Activated T-cell treated with anti-CD3 and anti-CD28 coated beads for 24 hours (primary cell): ENCODE results near the gene ABCA4.
"Not testable (repeated sequence)": the region's sequence is repeated elsewhere in the genome, so short reads cannot be mapped to it uniquely, and the experiment has no call there.

Experiments used
- DNase-seq: peaks from one replicate; pipeline ENCODE4 v3.0.0-alpha.2; 2020; ENCODE audit warnings: low read depth

Gene ABCA4

DNA sequence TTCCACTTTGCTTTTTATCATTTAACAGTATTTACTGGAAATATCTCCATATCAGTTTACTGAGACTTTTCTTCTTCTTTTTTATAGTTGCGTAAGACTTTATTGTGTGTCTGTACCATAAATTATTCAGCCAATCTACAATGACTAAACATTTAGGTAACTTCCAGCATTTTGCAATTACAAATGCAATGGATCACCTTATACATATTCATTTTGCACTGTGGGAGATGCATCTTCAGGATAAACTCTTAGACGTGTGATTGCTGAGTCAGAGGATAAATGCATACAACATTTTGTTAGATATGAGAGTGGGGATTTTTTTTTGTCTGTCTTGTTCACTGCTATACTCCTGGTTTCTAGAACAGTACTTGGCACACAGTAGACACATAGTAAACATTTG lies 116.0 kb downstream of the ABCA4 start:
- no peak for DNase-seq

- DNase-seq, result no peak
Measured at GRCh38 chr1:94002046-94002787, 118.7 kb downstream of the ABCA4 start.

GRCh38 chr1:94001397-94002045 lies 119.4 kb downstream of the ABCA4 start:
- no peak for DNase-seq

DNA sequence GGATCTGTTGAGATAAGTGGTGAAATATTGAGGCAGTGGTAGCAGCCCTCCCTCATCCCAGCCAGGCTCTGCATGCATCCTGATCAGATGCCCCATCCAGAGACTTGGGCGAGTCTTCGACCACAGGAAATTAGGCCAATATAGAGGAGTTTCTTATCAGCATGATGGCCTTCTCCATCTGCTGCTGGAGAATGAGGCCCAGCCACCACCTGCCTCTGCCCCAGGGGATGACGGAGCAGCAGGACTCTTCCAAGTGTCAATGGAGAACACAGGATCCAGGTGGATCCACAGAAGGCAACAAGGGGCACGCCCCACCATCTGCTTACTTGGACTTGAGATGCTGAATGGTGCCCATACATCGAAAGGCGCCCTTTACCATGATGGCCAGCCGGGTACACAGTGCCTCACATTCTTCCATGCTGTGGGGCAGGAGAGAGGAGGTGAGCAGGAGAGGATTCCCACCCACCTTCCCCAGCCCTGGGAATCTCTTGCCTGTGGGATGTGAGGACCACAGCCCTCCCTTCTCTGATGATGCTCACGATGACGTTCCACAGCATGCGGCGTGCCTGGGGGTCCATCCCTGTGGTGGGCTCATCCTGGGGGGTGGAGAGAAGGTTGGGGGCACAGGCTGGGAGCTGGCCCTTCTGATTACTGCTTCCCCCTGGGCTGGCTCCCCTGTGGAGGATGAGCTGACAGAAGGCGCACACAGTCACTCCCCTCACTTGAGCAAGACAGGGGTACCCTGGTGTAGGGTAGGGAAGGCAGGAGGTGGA lies 120.3 kb downstream of the ABCA4 start:
- DNase-seq, result no peak

DNA sequence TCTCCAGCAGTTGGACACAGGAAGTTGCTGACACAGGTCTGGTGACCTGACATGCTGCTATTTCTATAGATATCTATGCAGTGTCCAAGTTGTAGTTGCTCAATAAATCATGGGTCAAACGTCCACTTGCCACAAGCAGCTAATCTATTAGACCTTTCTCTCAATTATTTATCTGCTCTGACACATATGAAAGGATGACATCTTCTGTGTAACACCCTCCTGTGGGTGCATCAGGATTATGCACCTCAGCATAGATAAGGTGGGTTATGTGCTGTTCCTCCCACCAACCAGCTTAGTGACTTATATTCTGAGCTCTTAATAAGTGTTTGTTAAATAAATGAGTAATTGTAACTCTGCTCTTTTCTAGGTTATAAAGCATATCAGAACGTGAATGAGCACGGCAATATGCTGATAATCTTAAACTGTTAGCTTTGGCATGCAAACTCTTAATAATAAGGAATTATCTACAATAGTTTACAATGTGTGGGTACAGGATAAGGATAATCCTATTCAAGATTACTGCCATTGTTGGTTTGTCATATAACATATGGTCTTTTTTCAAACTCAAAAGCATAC lies 121.0 kb downstream of the ABCA4 start:
- no peak for DNase-seq

DNA sequence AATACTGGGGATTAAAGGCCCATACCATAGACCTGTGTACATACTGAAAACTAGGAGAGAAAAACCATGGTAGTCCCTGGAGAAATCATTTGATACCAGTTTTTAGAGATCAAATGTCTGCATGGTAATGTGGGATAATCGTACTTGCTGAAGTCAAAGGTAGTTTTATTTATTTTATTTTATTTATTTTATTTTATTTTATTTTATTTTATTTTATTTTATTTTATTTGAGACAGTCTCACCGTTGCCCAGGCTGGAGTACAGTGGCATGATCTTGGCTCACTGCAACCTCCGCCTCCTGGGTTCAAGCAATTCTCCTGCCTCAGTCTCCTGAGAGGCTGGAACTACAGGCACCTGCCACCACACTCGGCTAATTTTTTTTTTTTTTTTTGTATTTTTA lies 122.4 kb downstream of the ABCA4 start:
- DNase-seq, result not testable (repeated sequence)

DNA sequence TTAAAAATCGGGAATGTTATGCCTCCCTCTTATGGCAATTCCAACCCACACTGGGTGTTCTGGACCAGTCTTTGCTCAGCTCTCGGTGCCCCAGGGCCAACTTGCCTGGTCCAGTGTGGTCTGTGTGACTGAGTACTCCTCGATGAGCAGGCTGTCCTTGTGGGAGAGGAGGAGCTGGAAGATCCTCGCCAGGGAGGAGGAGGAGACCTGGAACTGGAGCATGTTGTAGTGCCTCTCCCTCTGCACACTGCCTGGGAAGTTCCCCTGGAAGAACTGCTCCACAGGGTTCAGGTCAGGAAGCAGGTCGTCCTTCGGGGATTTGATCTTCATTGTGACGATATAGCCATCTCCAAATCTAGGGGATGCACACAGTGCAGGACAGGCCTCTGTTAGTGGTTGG lies 123.2 kb downstream of the ABCA4 start:
- DNase-seq, result no peak

- DNase-seq, result no peak
Measured at GRCh38 chr1:93995837-93996536, 125.0 kb downstream of the ABCA4 start.

GRCh38 chr1:93993731-93994130 lies 127.2 kb downstream of the ABCA4 start:
- DNase-seq, result no peak

DNA sequence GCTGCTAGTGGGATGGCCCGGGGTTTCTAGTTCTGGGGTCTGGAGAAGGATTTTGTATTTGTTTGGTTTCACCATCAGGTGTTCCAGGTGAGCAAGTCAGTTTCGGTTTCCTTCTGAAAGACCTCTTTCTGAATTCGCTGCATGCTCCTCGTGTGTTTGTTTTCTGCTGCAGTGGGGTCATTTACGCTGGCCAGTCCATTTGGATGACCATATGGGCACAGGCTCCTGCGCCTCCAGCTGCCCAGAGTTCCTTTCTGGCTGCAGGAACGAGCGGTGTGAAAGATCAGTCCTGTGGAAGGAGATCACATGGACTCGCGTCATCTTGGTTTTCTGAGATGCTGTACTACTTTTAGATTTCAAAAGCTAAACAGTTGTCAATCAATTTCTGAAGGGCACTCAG lies 128.0 kb downstream of the ABCA4 start:
- DNase-seq, result no peak

- no peak for DNase-seq
Measured at GRCh38 chr1:93992190-93992589, 128.8 kb downstream of the ABCA4 start.

- DNase-seq, result no peak
Measured at GRCh38 chr1:93991271-93991670, 129.7 kb downstream of the ABCA4 start.

GRCh38 chr1:93990477-93990876 lies 130.5 kb downstream of the ABCA4 start:
- DNase-seq, result not testable (repeated sequence)

DNA sequence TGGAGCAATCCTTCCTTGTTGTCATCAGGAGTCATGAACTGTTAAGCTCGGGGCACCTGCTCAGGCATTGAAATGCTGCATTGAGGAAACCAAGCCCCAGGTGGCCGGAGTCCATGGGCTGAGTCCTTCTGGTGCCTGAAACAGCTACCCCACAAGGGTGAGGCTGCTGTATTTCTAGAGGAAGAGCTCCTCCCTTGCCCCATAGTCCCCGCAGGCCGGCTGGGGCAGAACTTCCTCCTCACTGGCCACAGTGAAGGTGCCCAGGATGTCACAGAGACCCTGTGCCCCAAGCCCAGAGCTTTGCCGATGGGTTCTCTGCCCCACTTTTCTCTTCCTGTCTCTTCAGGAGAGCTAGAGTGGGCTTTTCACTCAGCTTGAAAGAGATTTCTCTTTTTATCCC lies 130.9 kb downstream of the ABCA4 start:
- DNase-seq, result no peak

GRCh38 chr1:93989601-93990000 lies 131.3 kb downstream of the ABCA4 start:
- no peak for DNase-seq

DNA sequence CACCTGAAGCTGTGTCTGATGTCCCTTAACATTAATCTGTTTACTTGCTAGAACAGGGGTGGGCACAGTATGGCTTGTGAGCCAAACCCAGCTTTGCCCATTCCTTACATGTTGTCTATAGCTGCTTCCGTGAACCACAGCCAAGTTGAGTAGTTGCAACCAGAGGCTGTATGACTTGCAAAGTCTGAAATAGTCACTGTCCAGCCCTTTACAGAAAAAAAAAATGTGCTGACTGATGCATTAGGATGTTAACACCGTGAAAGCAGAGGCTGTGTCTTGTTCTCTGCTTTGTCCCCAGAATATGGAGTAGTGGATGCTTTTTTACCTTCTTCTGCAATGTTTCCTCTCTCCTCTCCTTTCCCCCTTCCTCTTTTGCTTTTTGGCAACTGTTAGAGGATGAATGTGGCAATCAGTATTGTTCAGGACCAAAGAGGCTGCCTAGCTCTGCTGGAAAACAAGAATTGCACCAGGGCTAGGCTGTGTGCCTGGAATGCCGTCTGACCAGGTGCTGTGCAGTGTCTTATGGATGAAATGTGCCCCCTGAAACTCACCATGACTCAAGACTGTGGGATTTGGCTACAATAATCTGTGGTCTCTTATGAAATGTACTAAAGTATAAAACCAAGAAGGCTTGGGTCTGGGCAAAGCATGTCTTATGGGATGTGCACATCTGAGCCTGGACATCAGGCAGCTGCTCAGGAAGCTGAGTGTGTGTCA lies 132.2 kb downstream of the ABCA4 start:
- no peak for DNase-seq

DNA sequence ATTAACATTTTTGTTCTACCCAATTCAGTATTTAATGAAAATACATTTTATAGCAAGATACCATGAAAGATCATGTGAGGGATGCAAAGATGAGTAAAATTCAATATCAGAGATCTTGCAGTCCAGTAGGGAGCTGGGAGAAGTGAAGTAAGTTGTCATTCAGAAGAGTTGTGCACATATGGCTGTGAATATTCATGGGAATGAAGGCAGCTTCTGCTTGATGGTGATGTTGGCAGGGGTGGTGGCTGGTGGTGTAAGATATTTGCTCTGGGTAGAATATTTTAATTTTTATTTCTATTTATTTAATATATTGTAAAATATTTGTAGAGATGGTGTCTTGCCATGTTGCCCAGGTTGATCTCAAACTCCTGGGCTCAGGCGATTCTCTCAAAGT lies 139.7 kb downstream of the ABCA4 start:
- DNase-seq, result no peak

DNA sequence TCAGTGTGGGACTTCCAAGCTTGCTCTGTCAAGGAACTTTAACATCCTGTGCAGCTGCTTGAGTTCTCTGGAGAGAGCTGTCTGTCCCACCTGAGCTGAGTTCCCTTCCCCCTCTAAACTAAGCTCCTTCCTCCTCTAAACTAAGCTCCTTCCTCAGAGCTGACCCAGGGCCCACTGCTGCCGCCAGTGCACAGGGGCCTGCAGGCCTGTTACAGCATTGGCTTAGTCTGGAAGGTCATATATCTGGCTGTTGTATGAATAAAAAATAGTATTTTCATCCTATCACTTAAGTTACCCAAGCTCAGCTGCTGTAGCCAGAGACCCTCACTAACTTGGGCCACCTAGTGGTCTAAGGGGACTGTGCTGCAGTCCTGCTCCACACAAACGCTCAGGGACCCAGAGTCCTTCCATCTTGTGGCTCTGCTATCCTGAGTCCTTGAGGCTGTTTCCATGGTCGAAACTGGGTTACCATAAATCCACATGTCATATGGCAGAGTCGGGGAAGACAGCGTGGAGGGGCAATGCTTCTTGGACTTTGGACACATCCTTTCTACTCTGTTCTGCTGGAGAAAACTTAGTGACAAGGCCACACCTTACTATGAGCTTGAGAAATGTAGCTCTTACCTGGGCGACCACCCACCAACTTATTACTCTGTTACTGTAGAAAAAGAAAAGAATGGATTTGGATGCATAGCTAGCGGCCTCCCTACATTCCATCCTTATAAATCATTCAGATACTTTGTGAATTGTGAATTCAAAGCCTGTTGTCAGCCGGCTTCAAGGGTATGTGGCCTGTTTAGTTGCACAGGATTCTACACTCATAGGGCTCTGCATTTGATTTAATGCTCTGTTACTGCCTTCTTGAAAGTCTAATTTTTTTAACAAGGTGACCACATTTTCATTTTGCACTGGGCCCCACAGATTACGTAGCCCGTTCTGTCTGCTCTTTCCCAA lies 140.4 kb downstream of the ABCA4 start:
- no peak for DNase-seq

DNA sequence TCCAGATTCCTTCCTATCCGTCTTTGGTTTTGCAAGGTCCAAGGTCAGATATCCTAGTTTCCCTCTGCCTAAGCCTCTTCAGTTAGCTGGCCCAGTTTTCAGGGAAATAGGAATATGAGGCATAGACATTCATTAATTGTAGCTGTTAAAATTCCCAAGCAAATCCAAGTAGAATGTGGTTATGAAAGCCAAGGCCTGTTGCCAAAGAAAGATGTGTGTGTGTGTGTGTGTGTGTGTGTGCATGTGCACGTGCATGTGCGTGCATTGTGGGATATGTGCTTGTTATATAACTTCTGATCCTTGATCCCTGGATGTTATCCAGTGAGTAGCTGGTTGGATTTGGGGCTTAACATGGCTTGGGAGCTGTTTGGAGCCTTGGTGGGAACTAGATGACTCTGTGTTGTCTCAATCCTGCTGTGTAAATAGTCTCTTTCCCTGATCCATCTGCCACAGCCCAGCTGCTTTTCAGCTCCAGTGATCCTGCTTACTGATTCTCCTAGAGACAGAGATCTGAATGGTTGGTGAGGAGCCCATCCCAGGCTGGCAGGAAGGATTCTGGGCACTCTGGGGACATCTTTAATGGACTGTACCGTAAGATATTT lies 141.1 kb downstream of the ABCA4 start:
- DNase-seq, result no peak
